GM21723 (cell line): ENCODE data around the gene RGMA.
"Not testable (repeated sequence)": the region's sequence is repeated elsewhere in the genome, so short reads cannot be mapped to it uniquely, and the experiment has no call there.

Experiments
- ATAC-seq: cut with Tn5 transposase; IDR thresholded peaks from one replicate; pipeline ENCODE4 v1.9.1; 2021; ENCODE audit warnings: mild to moderate bottlenecking, moderate library complexity; ENCODE audit not compliant: unreplicated experiment

RGMA gene

DNA sequence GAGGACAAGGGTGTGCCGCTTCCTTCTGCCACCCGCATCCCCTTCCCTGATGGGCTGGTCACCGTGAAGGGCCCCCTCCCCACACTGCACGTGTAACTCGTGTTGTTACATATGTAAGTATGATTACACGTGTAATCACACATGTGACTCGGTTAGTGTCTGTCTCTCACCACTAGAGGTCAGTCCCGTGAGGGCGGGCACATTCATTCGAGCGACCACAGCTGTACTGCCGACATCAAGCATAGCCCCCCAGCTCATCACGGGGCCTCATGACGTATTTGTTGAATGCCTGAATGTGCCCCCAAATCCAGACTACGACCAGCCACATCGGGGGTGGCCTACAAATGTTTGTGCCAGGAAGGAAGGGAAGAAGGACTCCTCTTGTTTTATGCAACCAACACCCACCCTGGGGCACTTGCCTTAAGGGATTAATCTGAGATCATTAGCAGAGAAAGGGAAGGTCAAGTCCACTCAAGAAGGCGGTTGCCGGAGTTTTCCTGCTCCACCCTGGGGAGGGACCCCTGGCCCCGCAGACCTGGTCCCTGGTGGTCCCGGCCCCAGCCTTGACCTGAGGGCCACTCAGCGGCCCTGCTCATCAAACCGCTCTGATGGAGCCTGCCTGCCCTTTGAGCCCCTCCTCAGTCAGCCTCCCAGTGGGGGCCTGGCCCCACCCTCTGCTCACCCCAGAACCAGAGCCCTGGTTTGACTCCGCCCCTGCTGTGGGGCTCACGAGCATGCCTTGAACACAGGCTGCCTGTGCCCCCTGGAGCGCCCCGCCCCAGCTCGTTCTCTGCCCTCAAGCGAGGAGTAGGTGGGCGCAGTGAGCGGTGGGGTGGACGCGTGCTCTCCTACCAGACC, 52.8 kb downstream of the RGMA start:
- peak; percentile 82 for ATAC-seq

- ATAC-seq, result no peak
Observed at GRCh38 chr15:93035092-93035915, 53.7 kb downstream of the RGMA start.

- ATAC-seq, result no peak
Observed at GRCh38 chr15:93034512-93034911, 54.5 kb downstream of the RGMA start.

GRCh38 chr15:93033434-93034045, 55.5 kb downstream of the RGMA start:
- no peak for ATAC-seq

- not testable (repeated sequence) for ATAC-seq
Observed at GRCh38 chr15:93032515-93033206, 56.4 kb downstream of the RGMA start.

DNA sequence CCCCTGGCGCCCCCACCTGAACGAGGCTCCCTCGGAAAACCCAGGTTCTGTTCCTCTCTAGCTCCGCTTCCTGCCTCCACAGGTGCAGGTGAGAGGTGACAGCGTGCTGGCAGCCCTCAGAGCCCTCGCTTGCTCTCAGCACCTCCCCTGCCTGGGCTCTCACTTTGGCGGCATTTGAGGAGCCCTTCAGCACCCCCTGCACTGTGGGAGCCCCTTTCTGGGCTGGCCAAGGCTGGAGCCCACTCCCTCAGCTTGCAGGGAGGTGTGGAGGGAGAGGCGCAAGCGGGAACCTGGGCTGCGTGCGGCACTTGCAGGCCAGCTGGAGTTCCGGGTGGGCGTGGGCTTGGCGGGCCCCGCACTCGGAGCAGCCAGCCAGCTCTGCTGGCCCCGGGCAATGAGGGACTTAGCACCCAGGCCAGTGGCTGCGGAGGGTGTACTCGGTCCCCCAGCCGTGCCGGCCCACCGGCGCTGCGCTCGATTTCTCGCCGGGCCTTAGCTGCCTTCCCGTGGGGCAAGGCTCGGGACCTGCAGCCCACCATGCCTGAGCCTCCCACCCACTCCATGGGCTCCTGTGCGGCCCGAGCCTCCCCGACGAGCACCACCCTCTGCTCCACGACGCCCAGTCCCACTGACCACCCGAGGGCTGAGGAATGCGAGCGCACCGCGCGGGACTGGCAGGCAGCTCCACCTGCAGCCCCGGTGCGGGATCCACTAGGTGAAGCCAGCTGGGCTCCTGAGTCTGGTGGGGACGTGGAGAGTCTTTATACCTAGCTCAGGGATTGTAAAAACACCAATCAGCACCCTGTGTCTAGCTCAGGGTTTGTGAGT, 57.2 kb downstream of the RGMA start:
- not testable (repeated sequence) for ATAC-seq

GRCh38 chr15:93031103-93031464, 57.9 kb downstream of the RGMA start:
- ATAC-seq, result no peak

DNA sequence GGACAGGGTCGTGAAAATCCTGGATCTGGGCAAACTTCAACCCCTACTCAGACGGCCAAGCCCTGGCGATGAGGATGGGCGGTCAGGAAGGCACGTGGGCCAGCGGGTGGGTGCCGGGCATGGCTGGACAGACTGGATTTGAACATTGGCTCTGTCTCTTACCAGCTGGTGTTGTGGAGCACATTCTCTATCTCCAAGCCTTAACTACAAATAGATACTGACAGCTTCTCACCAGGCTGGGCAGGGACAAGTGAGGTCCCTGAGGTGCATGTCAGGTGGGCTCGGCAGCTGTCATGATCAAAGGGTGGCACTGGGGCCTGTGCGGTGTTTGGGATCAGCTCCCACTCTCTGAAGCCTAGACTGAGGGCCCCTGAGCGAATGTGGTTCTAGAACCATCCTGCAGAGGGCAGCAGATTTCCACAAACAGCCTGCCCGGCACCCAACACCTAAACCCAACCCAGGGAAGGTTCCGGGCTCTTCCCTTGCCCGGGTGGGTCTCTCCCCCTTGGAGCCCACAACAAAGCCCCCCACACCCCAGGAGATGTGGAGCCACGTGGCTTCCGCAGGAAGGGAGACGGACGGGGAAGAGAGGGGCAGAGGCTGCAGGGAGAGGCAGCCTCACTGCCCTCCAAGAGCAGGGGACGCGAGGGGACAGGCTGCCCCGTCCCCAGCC, 58.4 kb downstream of the RGMA start:
- peak; percentile 83 for ATAC-seq

DNA sequence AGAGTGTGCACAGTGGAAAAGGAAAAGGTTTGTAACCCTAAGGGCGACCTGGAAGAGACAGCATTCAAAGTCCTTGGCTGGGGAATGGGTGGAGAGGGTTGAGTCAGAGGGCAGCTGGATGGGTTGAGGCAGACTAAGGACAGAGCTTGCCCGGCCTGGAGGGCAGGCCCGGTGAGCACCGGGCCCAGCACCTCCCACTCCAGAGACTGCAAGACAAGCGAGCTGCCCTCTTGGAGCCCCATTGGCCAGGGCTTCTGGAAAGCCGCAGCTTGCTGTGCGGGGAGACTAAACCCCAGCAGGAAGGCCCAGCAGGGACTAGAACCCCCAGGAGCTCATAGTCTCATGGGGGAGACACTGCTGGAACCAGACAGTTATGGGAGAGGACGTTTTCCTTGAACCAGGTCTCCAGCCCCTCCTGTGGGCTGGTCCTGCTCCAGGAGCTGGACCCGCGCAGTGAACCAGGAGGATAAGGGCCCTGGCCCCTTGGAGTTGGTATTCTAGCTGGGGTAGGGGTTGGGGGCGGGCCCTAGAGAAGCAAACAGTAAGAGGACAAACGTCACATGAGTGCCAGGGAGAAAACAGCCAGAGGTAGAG, 59.1 kb downstream of the RGMA start:
- ATAC-seq, result no peak

DNA sequence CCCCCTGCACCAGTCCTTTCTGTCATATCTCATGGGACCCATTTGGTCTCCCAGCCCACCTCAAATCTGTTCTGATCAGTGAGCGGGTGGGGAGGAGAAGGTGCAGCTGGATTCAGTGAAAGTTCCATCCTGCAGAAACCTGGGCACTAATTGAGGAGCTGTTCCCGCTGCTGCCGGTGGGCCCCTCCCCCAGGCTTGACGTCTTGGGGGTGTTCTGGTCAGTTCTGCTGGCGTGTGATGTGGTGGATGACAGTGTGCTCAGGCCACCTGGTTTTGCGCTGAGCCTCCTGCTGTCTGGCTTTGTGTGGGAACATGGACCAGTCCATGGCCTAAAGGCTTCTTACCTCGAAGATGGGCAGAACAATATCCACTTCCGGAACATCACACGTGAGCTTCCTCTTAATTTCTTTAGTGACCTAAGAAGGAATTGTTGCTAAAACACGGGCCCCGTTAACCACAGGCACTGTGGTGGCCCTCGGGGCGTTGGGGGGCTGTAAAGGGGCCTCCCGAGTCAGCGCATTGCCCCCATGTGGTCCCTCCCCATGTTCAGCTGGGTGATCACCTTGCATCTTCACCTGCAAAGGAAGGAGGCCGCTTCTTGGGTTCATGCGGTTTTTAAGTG, 59.7 kb downstream of the RGMA start:
- no peak for ATAC-seq

GRCh38 chr15:93028632-93029213, 60.3 kb downstream of the RGMA start:
- ATAC-seq, result no peak

DNA sequence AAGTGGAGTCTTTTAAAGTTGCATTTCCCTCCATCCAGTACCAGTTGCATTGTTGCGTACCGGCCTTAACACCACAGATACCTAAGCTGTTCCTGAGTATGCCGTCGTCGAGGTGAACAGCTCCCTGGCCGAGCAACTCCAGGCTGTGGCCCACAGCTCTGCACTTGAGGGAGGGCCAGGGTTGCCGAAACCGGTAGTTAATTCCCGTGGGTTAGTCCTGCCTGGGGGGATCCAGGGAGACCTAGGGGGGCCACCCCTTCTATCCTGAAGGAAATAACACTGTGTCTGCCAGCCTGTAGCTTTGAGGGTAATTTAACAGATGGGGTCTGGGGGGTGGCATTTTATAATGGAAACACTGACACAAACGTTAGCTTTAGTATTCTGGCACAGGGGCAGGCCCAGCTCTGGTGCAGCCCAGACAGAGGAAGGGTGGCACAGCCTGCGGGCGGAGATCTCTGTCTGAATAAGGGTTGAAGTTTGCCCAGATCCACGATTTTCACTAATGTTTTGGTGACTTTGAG, 60.8 kb downstream of the RGMA start:
- ATAC-seq, result no peak

DNA sequence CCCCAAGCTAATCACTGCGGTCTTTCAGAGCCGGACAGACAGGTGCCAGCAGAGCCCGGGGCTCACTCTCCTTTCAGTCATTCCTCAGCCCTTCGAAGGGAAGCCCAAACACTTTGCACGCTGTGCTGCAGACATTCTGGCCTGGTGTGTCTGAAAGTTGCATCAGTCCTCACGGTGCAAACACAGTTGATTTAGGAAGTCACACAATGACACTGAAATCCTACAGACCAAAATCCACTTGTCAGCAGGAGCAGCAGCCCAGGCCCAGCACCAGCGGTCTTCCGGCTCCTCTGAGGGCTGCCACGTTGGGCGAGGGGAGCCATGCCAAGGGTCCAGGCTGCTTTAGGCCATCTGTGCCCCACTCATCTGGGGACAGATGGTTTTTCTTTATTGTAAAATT, 61.6 kb downstream of the RGMA start:
- ATAC-seq, result no peak

GRCh38 chr15:93026380-93026817, 62.6 kb downstream of the RGMA start:
- ATAC-seq, result no peak

DNA sequence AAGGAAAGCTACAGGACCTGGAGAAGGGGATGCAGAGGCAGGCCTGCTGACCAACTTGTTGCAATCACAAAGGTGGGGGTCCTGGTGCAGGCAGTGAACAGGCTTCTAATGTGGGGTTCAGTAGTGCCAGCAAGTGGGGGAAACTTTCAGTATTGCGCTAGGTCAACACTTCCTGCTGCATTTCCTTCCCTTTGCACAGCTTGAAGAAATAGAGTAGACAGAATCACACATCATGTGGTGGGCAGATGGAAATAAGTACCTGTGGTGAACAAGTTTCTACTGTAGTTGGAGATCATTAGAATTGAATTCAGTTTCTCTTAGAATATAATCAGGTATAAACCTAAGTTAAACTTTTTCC, 63.4 kb downstream of the RGMA start:
- ATAC-seq, result no peak

GRCh38 chr15:93024716-93025624, 64.0 kb downstream of the RGMA start:
- ATAC-seq, result no peak

DNA sequence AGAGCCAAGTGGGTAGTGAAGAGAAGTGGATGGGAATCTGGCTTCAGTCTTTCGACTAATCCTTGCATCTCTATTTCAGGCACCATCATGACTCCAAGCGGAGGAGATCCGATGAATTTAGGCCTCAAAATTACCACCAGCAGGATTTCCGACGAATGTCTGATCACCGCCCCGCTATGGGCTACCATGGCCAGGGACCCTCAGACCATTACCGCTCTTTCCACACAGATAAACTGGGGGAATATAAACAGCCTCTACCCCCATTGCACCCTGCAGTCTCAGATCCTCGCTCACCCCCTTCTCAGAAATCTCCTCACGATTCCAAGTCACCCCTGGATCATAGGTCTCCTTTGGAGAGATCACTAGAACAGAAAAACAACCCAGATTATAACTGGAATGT, 64.7 kb downstream of the RGMA start:
- ATAC-seq, result no peak
